ENCODE data around the gene PLEKHM1.

Gene PLEKHM1

GRCh38 chr17:45408611-45409421 is 81.7 kb downstream of the PLEKHM1 start:
- 65% methylated on average over 10 of the region's 11 CpGs for WGBS
- no peak overlapping the region for H2BK120ac ChIP-seq (ENCODE audit: low read depth, low read length)
- H3K4ac ChIP-seq (ENCODE audit: low read depth in 1 of 2, low read length in 2 of 2): no peak overlapping the region
- H3K4me3 ChIP-seq (ENCODE audit: insufficient read depth in 1 of 2, low read depth in 1 of 2, low read length in 2 of 2): no peak overlapping the region
- H3K27ac ChIP-seq (ENCODE audit: low read length, poor library complexity, severe bottlenecking): no peak overlapping the region
- no peak overlapping the region for H2BK15ac ChIP-seq (ENCODE audit: low read depth, poor library complexity, severe bottlenecking)
- no peak overlapping the region for H3K18ac ChIP-seq (ENCODE audit: low read depth in 1 of 2, low read length in 2 of 2)
- no peak overlapping the region for H2BK12ac ChIP-seq (ENCODE audit: low read length in 2 of 2)
- no peak overlapping the region for H3K4me2 ChIP-seq (ENCODE audit: low read length, poor library complexity, severe bottlenecking)
- H4K8ac ChIP-seq (ENCODE audit: low read length): no peak overlapping the region
- no peak overlapping the region for H3K23ac ChIP-seq (ENCODE audit: low read length in 2 of 2)
- H3K14ac ChIP-seq (ENCODE audit: low read length in 2 of 2): no peak overlapping the region
- no peaks in the 10 kb centered on the region for H3K27me3 ChIP-seq (ENCODE audit: control insufficient read depth in 1 of 2, insufficient read depth in 1 of 2, low read length in 2 of 2)
- no peak for DNase-seq
- H3K36me3 ChIP-seq (ENCODE audit: control insufficient read depth in 1 of 2, insufficient read depth in 2 of 2, low read depth in 1 of 2, low read length in 2 of 2): peaks cover 3 to 10% of the 10 kb centered on the region in 2 experiments
- H2BK5ac ChIP-seq (ENCODE audit: low read depth, low read length, poor library complexity, severe bottlenecking): no peak overlapping the region
- peaks cover 29% of the 10 kb centered on the region for H3K4me1 ChIP-seq (ENCODE audit: control insufficient read depth, insufficient read depth, low read depth, low read length)
- H3K9me3 ChIP-seq (ENCODE audit: control insufficient read depth, low read length): no peaks in the 10 kb centered on the region
- H2AK5ac ChIP-seq (ENCODE audit: low read length, severe bottlenecking): no peak overlapping the region
- no peak overlapping the region for H3K9ac ChIP-seq (ENCODE audit: low read length)
- no peak overlapping the region for H4K91ac ChIP-seq (ENCODE audit: low read length)
- peaks cover 2% of the 10 kb centered on the region for H3K79me1 ChIP-seq (replicated peaks; ENCODE audit: low read length, poor library complexity, severe bottlenecking)
- H2AFZ ChIP-seq (ENCODE audit: low read depth, low read length): no peak overlapping the region

- no peak overlapping the region for H3K4ac ChIP-seq (ENCODE audit: low read depth in 1 of 2, low read length in 2 of 2)
- 84% methylated on average over 3 of the region's 7 CpGs for WGBS
- H2BK120ac ChIP-seq (ENCODE audit: low read depth, low read length): no peak overlapping the region
- no peak overlapping the region for H2BK5ac ChIP-seq (ENCODE audit: low read depth, low read length, poor library complexity, severe bottlenecking)
- H3K4me2 ChIP-seq (ENCODE audit: low read length, poor library complexity, severe bottlenecking): peak overlapping the region; percentile 48
- H2AFZ ChIP-seq (ENCODE audit: low read depth, low read length): no peak overlapping the region
- no peak overlapping the region for H3K18ac ChIP-seq (ENCODE audit: low read depth in 1 of 2, low read length in 2 of 2)
- H2AK5ac ChIP-seq (ENCODE audit: low read length, severe bottlenecking): no peak overlapping the region
- no peak overlapping the region for H3K9ac ChIP-seq (ENCODE audit: low read length)
- no peak overlapping the region for H3K27ac ChIP-seq (ENCODE audit: low read length, poor library complexity, severe bottlenecking)
- H3K9me3 ChIP-seq (ENCODE audit: control insufficient read depth, low read length): no peaks in the 10 kb centered on the region
- no peak overlapping the region for H4K91ac ChIP-seq (ENCODE audit: low read length)
- H3K79me1 ChIP-seq (replicated peaks; ENCODE audit: low read length, poor library complexity, severe bottlenecking): peaks cover 1% of the 10 kb centered on the region
- H3K4me3 ChIP-seq (ENCODE audit: insufficient read depth in 1 of 2, low read depth in 1 of 2, low read length in 2 of 2): no peak overlapping the region
- peaks cover 29% of the 10 kb centered on the region for H3K4me1 ChIP-seq (ENCODE audit: control insufficient read depth, insufficient read depth, low read depth, low read length)
- no peak for DNase-seq
- H4K8ac ChIP-seq (ENCODE audit: low read length): no peak overlapping the region
- no peak overlapping the region for H2BK12ac ChIP-seq (ENCODE audit: low read length in 2 of 2)
- H3K23ac ChIP-seq (ENCODE audit: low read length in 2 of 2): no peak overlapping the region
- H3K36me3 ChIP-seq (ENCODE audit: control insufficient read depth in 1 of 2, insufficient read depth in 2 of 2, low read depth in 1 of 2, low read length in 2 of 2): peaks cover 3 to 25% of the 10 kb centered on the region in 2 experiments
- H3K27me3 ChIP-seq (ENCODE audit: control insufficient read depth in 1 of 2, insufficient read depth in 1 of 2, low read length in 2 of 2): no peaks in the 10 kb centered on the region
- H3K14ac ChIP-seq (ENCODE audit: low read length in 2 of 2): no peak overlapping the region
- H2BK15ac ChIP-seq (ENCODE audit: low read depth, poor library complexity, severe bottlenecking): no peak overlapping the region
Observed at GRCh38 chr17:45406107-45406506, 84.4 kb downstream of the PLEKHM1 start.

DNA sequence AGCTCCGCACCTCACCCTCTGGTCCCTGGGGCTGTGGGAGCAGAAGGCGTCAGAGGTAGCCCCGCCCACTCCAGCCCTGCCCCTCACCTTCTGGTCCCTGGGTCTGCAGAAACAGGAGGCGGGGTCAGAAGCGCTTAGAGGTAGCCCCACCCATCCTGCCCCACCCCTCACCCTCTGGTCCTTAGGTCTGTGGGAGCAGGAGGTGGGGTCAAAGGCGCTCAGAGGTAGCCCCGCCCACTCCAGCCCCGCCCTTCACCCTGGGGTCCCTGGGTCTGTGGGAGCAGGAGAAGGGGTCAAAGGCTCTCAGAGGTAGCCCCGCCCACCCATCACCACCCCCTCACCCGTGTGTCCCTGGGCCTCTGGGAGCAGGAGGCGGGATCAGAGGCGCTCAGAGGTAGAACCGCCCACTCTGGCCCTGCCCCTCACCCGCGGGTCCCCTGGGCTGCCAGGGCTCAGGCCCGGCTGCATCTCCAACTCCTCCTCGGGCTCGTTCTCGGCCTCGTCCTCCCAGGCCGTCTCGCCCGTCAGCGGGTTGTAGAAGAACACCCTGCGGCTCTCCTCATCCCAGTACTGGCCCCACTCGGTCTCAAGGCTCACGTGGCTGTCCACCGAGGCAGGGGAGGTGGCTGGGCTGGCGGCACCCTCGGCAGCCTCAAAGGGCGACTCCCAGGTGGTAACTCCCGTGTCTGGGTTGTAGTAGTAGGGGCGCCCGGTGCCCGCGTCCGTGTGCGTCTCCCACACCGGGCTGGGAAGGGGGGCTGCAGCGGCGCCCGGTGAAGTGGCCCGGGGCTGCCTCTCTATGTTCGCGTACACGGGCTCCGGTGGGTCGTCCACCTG is 85.1 kb downstream of the PLEKHM1 start:
- H4K8ac ChIP-seq (ENCODE audit: low read length): peak overlapping the region; percentile 82
- peak overlapping the region; percentile 48 for H3K4me2 ChIP-seq (ENCODE audit: low read length, poor library complexity, severe bottlenecking)
- H3K23ac ChIP-seq (ENCODE audit: low read length in 2 of 2): no peak overlapping the region
- H3K4ac ChIP-seq (ENCODE audit: low read depth in 1 of 2, low read length in 2 of 2): no peak overlapping the region
- H2AK5ac ChIP-seq (ENCODE audit: low read length, severe bottlenecking): no peak overlapping the region
- peak overlapping the region in 1 of 2 experiments; percentile 40 for H3K18ac ChIP-seq (ENCODE audit: low read depth in 1 of 2, low read length in 2 of 2)
- peaks cover 3 to 26% of the 10 kb centered on the region in 2 experiments for H3K36me3 ChIP-seq (ENCODE audit: control insufficient read depth in 1 of 2, insufficient read depth in 2 of 2, low read depth in 1 of 2, low read length in 2 of 2)
- peak overlapping the region; percentile 13 for H2BK15ac ChIP-seq (ENCODE audit: low read depth, poor library complexity, severe bottlenecking)
- WGBS: 23% methylated on average over 33 of the region's 48 CpGs
- H3K27ac ChIP-seq (ENCODE audit: low read length, poor library complexity, severe bottlenecking): no peak overlapping the region
- no peak overlapping the region for H3K14ac ChIP-seq (ENCODE audit: low read length in 2 of 2)
- no peak overlapping the region for H2BK120ac ChIP-seq (ENCODE audit: low read depth, low read length)
- no peak overlapping the region for H2AFZ ChIP-seq (ENCODE audit: low read depth, low read length)
- peak; percentile 7 for DNase-seq
- H2BK12ac ChIP-seq (ENCODE audit: low read length in 2 of 2): peak overlapping the region in 1 of 2 experiments; percentile 25
- no peaks in the 10 kb centered on the region for H3K27me3 ChIP-seq (ENCODE audit: control insufficient read depth in 1 of 2, insufficient read depth in 1 of 2, low read length in 2 of 2)
- no peaks in the 10 kb centered on the region for H3K9me3 ChIP-seq (ENCODE audit: control insufficient read depth, low read length)
- H3K79me1 ChIP-seq (replicated peaks; ENCODE audit: low read length, poor library complexity, severe bottlenecking): no peaks in the 10 kb centered on the region
- peak overlapping the region in 1 of 2 experiments; percentile 9 for H3K4me3 ChIP-seq (ENCODE audit: insufficient read depth in 1 of 2, low read depth in 1 of 2, low read length in 2 of 2)
- no peak overlapping the region for H4K91ac ChIP-seq (ENCODE audit: low read length)
- no peak overlapping the region for H3K9ac ChIP-seq (ENCODE audit: low read length)
- peak overlapping the region; percentile 47 for H2BK5ac ChIP-seq (ENCODE audit: low read depth, low read length, poor library complexity, severe bottlenecking)
- peaks cover 27% of the 10 kb centered on the region for H3K4me1 ChIP-seq (ENCODE audit: control insufficient read depth, insufficient read depth, low read depth, low read length)

GRCh38 chr17:45404870-45405249 is 85.7 kb downstream of the PLEKHM1 start:
- no peak overlapping the region for H3K14ac ChIP-seq (ENCODE audit: low read length in 2 of 2)
- H3K27me3 ChIP-seq (ENCODE audit: control insufficient read depth in 1 of 2, insufficient read depth in 1 of 2, low read length in 2 of 2): no peaks in the 10 kb centered on the region
- no peak overlapping the region for H2BK5ac ChIP-seq (ENCODE audit: low read depth, low read length, poor library complexity, severe bottlenecking)
- H3K18ac ChIP-seq (ENCODE audit: low read depth in 1 of 2, low read length in 2 of 2): no peak overlapping the region
- H3K9me3 ChIP-seq (ENCODE audit: control insufficient read depth, low read length): no peaks in the 10 kb centered on the region
- H3K4me2 ChIP-seq (ENCODE audit: low read length, poor library complexity, severe bottlenecking): no peak overlapping the region
- H3K36me3 ChIP-seq (ENCODE audit: control insufficient read depth in 1 of 2, insufficient read depth in 2 of 2, low read depth in 1 of 2, low read length in 2 of 2): peaks cover 5 to 26% of the 10 kb centered on the region in 2 experiments
- H3K4ac ChIP-seq (ENCODE audit: low read depth in 1 of 2, low read length in 2 of 2): no peak overlapping the region
- no peak overlapping the region for H2BK15ac ChIP-seq (ENCODE audit: low read depth, poor library complexity, severe bottlenecking)
- no peak overlapping the region for H2AFZ ChIP-seq (ENCODE audit: low read depth, low read length)
- no peak overlapping the region for H3K27ac ChIP-seq (ENCODE audit: low read length, poor library complexity, severe bottlenecking)
- no peak overlapping the region for H3K23ac ChIP-seq (ENCODE audit: low read length in 2 of 2)
- no peaks in the 10 kb centered on the region for H3K79me1 ChIP-seq (replicated peaks; ENCODE audit: low read length, poor library complexity, severe bottlenecking)
- H3K4me3 ChIP-seq (ENCODE audit: insufficient read depth in 1 of 2, low read depth in 1 of 2, low read length in 2 of 2): no peak overlapping the region
- H2BK120ac ChIP-seq (ENCODE audit: low read depth, low read length): no peak overlapping the region
- 72% methylated on average over 14 of the region's 14 CpGs for WGBS
- no peak for DNase-seq
- no peak overlapping the region for H3K9ac ChIP-seq (ENCODE audit: low read length)
- H4K91ac ChIP-seq (ENCODE audit: low read length): no peak overlapping the region
- H2AK5ac ChIP-seq (ENCODE audit: low read length, severe bottlenecking): no peak overlapping the region
- peaks cover 26% of the 10 kb centered on the region for H3K4me1 ChIP-seq (ENCODE audit: control insufficient read depth, insufficient read depth, low read depth, low read length)
- no peak overlapping the region for H4K8ac ChIP-seq (ENCODE audit: low read length)
- no peak overlapping the region for H2BK12ac ChIP-seq (ENCODE audit: low read length in 2 of 2)

All from mesenchymal stem cell (in vitro differentiated cells and primary cell).